GM12878 (cell line): ENCODE measurements around the gene NFASC. TPM values are rescaled to one million over a fixed set of nuclear protein-coding genes. Genes with fewer than 3 reads are reported as not detected.

Experiments used
- ATAC-seq: fragments of 200-7000 bp; cut with Tn5 transposase; 3 replicates; pipeline ENCODE4 v1.9.1; 2020; ENCODE audit warnings: mild to moderate bottlenecking, moderate library complexity
- BruUV-seq: library from RNA; stranded (reverse); fragments of 400-500 nt; replicated peaks from 2 replicates; lab custom pipeline; 2021; lab: Mats Ljungman, UMichigan
- CTCF ChIA-PET: fragments of 300-600 bp; sonication (Branson Sonifier 250); formaldehyde crosslinking; extraction: SDS; loops from one replicate; lab custom pipeline; 2021; ENCODE audit warnings: inconsistent platforms; lab: Yijun Ruan, JAX
- POLR2A ChIA-PET: fragments of 350-600 bp; formaldehyde crosslinking; extraction: SDS; loops from one replicate; lab custom pipeline; 2021; ENCODE audit warnings: inconsistent platforms; lab: Charles Lee
- RAD21 ChIA-PET: fragments of 300-600 bp; sonication (Branson Sonifier 250); formaldehyde crosslinking; loops from one replicate; lab custom pipeline; 2023; ENCODE audit warnings: antibody characterized with exemption; ENCODE audit not compliant: unreplicated experiment; lab: Charles Lee
- SMC1A ChIA-PET: fragments of 300-600 bp; sonication (Branson Sonifier 250); formaldehyde crosslinking; loops from one replicate; lab custom pipeline; 2023; ENCODE audit not compliant: unreplicated experiment, uncharacterized antibody; lab: Charles Lee
- DNase-seq: peaks from one replicate; pipeline ENCODE4 v3.0.0-alpha.2; 2011; ENCODE audit warnings: low read depth, low spot score
- FAIRE-seq: peaks from 3 replicates; lab custom pipeline; 2011; peaks lifted over from hg19 to GRCh38; lab: Jason Lieb, UNC
- H2AFZ ChIP-seq: 2 replicates; pipeline ENCODE4 v1.6.0; 2011; ENCODE audit warnings: low read depth, low read length, control low read depth; ENCODE audit not compliant: control insufficient read depth
- H3K27ac ChIP-seq: 2 replicates; pipeline ENCODE4 v1.5.1; 2011; ENCODE audit warnings: control low read depth; ENCODE audit not compliant: control insufficient read depth, insufficient read depth
- H3K27me3 ChIP-seq, 2 experiments: replicated peaks in 1 of 2; 2 replicates each; pipeline versions ENCODE4 v1.6.0 to v1.6.1; 2011; ENCODE audit warnings: low read length in 1 of 2; ENCODE audit not compliant: control insufficient read depth in 2 of 2, insufficient read depth in 2 of 2
- H3K36me3 ChIP-seq, 2 experiments: 2 replicates each; pipeline ENCODE4 v1.5.1; 2011; ENCODE audit warnings: low read length in 1 of 2; ENCODE audit not compliant: control insufficient read depth in 2 of 2, insufficient read depth in 2 of 2
- H3K4me1 ChIP-seq: 2 replicates; pipeline ENCODE4 v1.6.1; 2011; ENCODE audit warnings: mild to moderate bottlenecking, low read length, moderate library complexity, mixed read lengths; ENCODE audit not compliant: control insufficient read depth, insufficient read depth
- H3K4me2 ChIP-seq: 2 replicates; pipeline ENCODE4 v1.6.0; 2011; ENCODE audit warnings: control low read depth; ENCODE audit not compliant: control insufficient read depth, insufficient read depth
- H3K4me3 ChIP-seq: fragments of 200-600 bp; sonication (generic); 2 replicates; pipeline ENCODE4 v1.5.1; 2016
- H3K79me2 ChIP-seq: 2 replicates; pipeline ENCODE4 v1.6.0; 2011; ENCODE audit warnings: low read length; ENCODE audit not compliant: control insufficient read depth, insufficient read depth
- H3K9ac ChIP-seq: 2 replicates; pipeline ENCODE4 v1.8.0; 2011; ENCODE audit warnings: low read length, control low read depth, mixed read lengths; ENCODE audit not compliant: control insufficient read depth, insufficient read depth
- H3K9me3 ChIP-seq: replicated peaks from 3 replicates; pipeline ENCODE4 v1.5.1; 2011; ENCODE audit warnings: mild to moderate bottlenecking, low read length; ENCODE audit not compliant: control insufficient read depth, insufficient read depth
- H4K20me1 ChIP-seq: 2 replicates; pipeline ENCODE4 v1.6.0; 2011; ENCODE audit not compliant: control insufficient read depth, insufficient read depth
- ATF2 ChIP-seq: IDR thresholded peaks from 2 replicates; pipeline ENCODE4 v1.6.1; 2012; ENCODE audit warnings: low read length, inconsistent platforms
- BHLHE40 ChIP-seq, 2 experiments: fragments of 450-650 bp in 1 of 2; IDR thresholded peaks; 2 replicates each; pipeline ENCODE4 v1.6.1; 2011 to 2017; ENCODE audit warnings: low read depth in 2 of 2, borderline replicate concordance in 1 of 2, improper control_type of control experiment in 1 of 2, low read length in 1 of 2, mild to moderate bottlenecking in 1 of 2
- CUX1 ChIP-seq: IDR thresholded peaks from 2 replicates; pipeline ENCODE4 v1.6.1; 2012; ENCODE audit warnings: improper control_type of control experiment, low read depth, low read length; ENCODE audit not compliant: insufficient replicate concordance
- E2F8 ChIP-seq: fragments of 450-650 bp; IDR thresholded peaks from 2 replicates; pipeline ENCODE4 v1.6.1; 2018; ENCODE audit warnings: mild to moderate bottlenecking, low read depth, moderate library complexity; ENCODE audit not compliant: partially characterized antibody
- HDGF ChIP-seq: fragments of 450-650 bp; IDR thresholded peaks from 2 replicates; pipeline ENCODE4 v1.6.1; 2016; ENCODE audit warnings: antibody characterized with exemption
- IKZF2 ChIP-seq, 2 experiments: fragments of 450-650 bp; IDR thresholded peaks; 2 replicates each; pipeline ENCODE4 v1.6.1; 2017; ENCODE audit warnings: mild to moderate bottlenecking in 2 of 2, moderate library complexity in 2 of 2
- KDM1A ChIP-seq: fragments of 200-600 bp; sonication (generic); IDR thresholded peaks from 2 replicates; pipeline ENCODE4 v1.6.1; 2016; ENCODE audit warnings: borderline replicate concordance
- NBN ChIP-seq: fragments of 450-650 bp; IDR thresholded peaks from 2 replicates; pipeline ENCODE4 v1.6.1; 2016
- PAX8 ChIP-seq: fragments of 450-650 bp; IDR thresholded peaks from 2 replicates; pipeline ENCODE4 v1.6.1; 2017; ENCODE audit warnings: mild to moderate bottlenecking, moderate library complexity
- RAD51 ChIP-seq: fragments of 450-650 bp; IDR thresholded peaks from 2 replicates; pipeline ENCODE4 v1.6.1; 2016; ENCODE audit warnings: moderate library complexity, mild to moderate bottlenecking, inconsistent platforms
- SKIL ChIP-seq: fragments of 450-650 bp; IDR thresholded peaks from 2 replicates; pipeline ENCODE4 v1.6.1; 2017; ENCODE audit warnings: mild to moderate bottlenecking, low read depth, inconsistent platforms; ENCODE audit not compliant: poor library complexity, severe bottlenecking
- YY1 ChIP-seq: IDR thresholded peaks from 2 replicates; pipeline ENCODE4 v1.6.1; 2011; ENCODE audit warnings: low read depth, mild to moderate bottlenecking, low read length
- whole genome bisulfite sequencing: methylation state at CpG from one replicate; pipeline ENCODE4 v1.1.6; 2016; ENCODE audit warnings: low lambda C conversion rate; ENCODE audit not compliant: insufficient replicate concordance, insufficient coverage; ENCODE audit errors: missing lambda C conversion rate; 5-methylcytosine and 5-hydroxymethylcytosine counted together
- in situ Hi-C: fragments of 300-500 bp; cut with MboI; formaldehyde crosslinking; loops from 9 replicates; pipeline ENCODE4 v1.14.3; 2018; ENCODE audit warnings: mixed read lengths
- intact Hi-C: fragments of 100-400 bp; cut with micrococcal nuclease; formaldehyde crosslinking; loops from one replicate; pipeline ENCODE4 v1.14.2; 2022; ENCODE audit not compliant: unreplicated experiment
- polyA plus RNA-seq, 11 experiments: library from polyadenylated mRNA; depleted of rRNA in 4 of 11; unstranded in 6 of 11; stranded (reverse) in 5 of 11; fragments of >200 nt; fragmentation: Nextera tagmentation in 4 of 11; fragmentation: Illumina TruSeq in 1 of 11; extraction: Ambion mirVana in 4 of 11; extraction: Trizol in 1 of 11; gene quantifications; 1 replicate in 1 of 11; 2 replicates in 10 of 11; pipeline versions ENCODE4 v1.2.1 to v1.2.3, GENCODE V29; 2011 to 2016; ENCODE audit warnings: inconsistent platforms in 2 of 11, missing spikeins in 2 of 11, low read depth in 1 of 11
- total RNA-seq, 4 experiments: library from RNA; depleted of rRNA in 3 of 4; stranded (reverse); fragments of >200 nt in 3 of 4; fragmentation: Illumina TruSeq in 1 of 4; extraction: Trizol in 1 of 4; gene quantifications; 2 replicates each; pipeline versions ENCODE4 v1.2.1 to v1.2.3, GENCODE V29; 2013 to 2021

NFASC gene
- total and polyA plus RNA-seq, 10 of the 15 experiments (the other 5 are each of a cell fraction or from before 2014, with no cell fraction given): 0.04 to 0.31 (median 0.12) TPM; not detected in 4

GRCh38 chr1:204852854-204853253 lies 17.8 kb upstream of the NFASC start (continued):
- TF ChIP-seq PAX8: no peak
- TF ChIP-seq SKIL: no peak

- 0% methylated on average over 1 of the region's 1 CpG for WGBS
- RAD21 ChIA-PET: interaction anchor here (0.5 kb wide), 1 partner anchor 1652 kb away, joined by 3 read pairs; no protein-coding TSS in a partner anchor
- no peak for FAIRE-seq
- TF ChIP-seq RAD51 (no peak), KDM1A (no peak), YY1 (no peak), IKZF2 (IDR thresholded peaks at IDR 0.05) (no peak), ATF2 (no peak), NBN (no peak), E2F8 (no peak), HDGF (no peak), CUX1 (no peak), BHLHE40 (IDR thresholded peaks at IDR 0.05; ENCODE audit: borderline replicate concordance in 1 of 2, low read depth in 2 of 2, low read length in 1 of 2) (no peak)
Measured at GRCh38 chr1:204853436-204853835, 17.2 kb upstream of the NFASC start.

More at GRCh38 chr1:204853436-204853835, 17.2 kb upstream of the NFASC start:
- no TSS peak for BruUV-seq
- intact Hi-C loops (no loop called here), in situ Hi-C loops (no loop called here)
- Histone ChIP-seq H2AFZ (no peak overlapping the region), H3K9me3 (no peaks in the 10 kb centered on the region), H3K27ac (no peak overlapping the region), H3K4me2 (no peak overlapping the region), H3K79me2 (no peaks in the 10 kb centered on the region), H3K9ac (no peak overlapping the region), H3K4me3 (no peak overlapping the region), H4K20me1 (no peaks in the 10 kb centered on the region), H3K4me1 (no peaks in the 10 kb centered on the region), H3K36me3 (no peaks in the 10 kb centered on the region), H3K27me3 (peaks cover 0 to 1% of the 10 kb centered on the region in 2 experiments; a peak in 1 of 4 replicates)
- SMC1A ChIA-PET: no interaction called here
- POLR2A ChIA-PET: no interaction called here
- CTCF ChIA-PET: no interaction called here
- ATAC-seq (no peak), DNase-seq (no peak)
